ENCODE data around the gene GHRHR. TPM values are rescaled to one million over a fixed set of nuclear protein-coding genes. Genes with fewer than 3 reads are reported as not detected.

Gene GHRHR
- 1 to 10 TPM in 1 of 2 donors, not detected in 1; 4.4 TPM for total RNA-seq

DNA sequence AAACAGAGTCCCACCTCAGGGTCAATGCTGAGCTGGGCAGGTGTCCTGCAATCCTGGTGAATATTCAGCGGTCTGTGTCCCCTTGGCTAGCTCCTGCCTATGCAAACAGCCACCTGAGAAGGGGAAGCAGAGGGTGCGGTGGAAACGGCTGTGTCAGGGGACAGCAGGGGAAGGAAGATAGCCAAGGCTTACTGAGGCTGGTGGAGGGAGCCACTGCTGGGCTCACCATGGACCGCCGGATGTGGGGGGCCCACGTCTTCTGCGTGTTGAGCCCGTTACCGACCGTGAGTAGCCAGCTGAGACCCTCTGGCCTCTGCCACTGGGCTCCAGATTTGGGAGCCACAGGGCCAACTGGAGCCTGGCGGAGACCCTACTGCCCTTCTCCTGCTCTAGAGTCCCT, at the start of gene GHRHR:
Gene GHRHR, plus strand, starts transcription at position 112 of the 400 bp plus-strand sequence. Its CDS starts 116 bp downstream, at position 228.
- H3K9me3 ChIP-seq = no peaks in the 10 kb centered on the region
- H3K27ac ChIP-seq = no peak within 1 kb of the TSS
- no peaks in the 10 kb centered on the region for H3K4me1 ChIP-seq (replicated peaks)
- 84% methylated on average over 11 of the region's 11 CpGs for WGBS
- TF ChIP-seq, protein P1, sequence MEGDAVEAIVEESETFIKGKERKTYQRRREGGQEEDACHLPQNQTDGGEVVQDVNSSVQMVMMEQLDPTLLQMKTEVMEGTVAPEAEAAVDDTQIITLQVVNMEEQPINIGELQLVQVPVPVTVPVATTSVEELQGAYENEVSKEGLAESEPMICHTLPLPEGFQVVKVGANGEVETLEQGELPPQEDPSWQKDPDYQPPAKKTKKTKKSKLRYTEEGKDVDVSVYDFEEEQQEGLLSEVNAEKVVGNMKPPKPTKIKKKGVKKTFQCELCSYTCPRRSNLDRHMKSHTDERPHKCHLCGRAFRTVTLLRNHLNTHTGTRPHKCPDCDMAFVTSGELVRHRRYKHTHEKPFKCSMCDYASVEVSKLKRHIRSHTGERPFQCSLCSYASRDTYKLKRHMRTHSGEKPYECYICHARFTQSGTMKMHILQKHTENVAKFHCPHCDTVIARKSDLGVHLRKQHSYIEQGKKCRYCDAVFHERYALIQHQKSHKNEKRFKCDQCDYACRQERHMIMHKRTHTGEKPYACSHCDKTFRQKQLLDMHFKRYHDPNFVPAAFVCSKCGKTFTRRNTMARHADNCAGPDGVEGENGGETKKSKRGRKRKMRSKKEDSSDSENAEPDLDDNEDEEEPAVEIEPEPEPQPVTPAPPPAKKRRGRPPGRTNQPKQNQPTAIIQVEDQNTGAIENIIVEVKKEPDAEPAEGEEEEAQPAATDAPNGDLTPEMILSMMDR (IDR thresholded peaks at IDR 0.05) = no peak
- TF ChIP-seq POLR2AphosphoS5 (IDR thresholded peaks at IDR 0.05) = no peak
- TF ChIP-seq POLR2A (IDR thresholded peaks at IDR 0.05) = no peak
- no peaks in the 10 kb centered on the region for H3K36me3 ChIP-seq
- intact Hi-C loops (cut with DNase I) = no loop called here
- no peak within 1 kb of the TSS for H3K4me3 ChIP-seq
- DNase-seq (ENCODE audit: low spot score) = no peak
- H3K27me3 ChIP-seq (replicated peaks; ENCODE audit: insufficient read depth) = no peaks in the 10 kb centered on the region

DNA sequence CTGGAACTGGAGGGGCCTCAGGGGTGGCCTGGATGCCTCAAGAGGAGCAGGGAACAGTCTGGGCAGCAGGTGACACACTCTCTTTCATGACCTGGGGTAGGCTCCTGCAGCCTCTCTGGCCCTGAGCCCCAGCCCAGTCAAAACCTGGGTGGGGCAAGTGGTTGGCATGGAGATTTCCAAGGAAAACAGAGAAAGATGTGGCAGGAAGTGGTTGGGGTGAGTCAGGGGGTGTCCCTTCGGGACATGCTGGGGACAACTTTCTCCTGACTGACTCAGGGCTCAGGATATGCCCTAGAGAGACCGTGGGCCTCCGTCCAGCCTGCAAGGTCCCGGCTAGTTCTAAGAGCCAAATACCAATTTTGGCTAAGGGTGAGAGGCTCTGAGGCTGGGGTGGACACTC, 49.2 kb upstream of the GHRHR start:
- Histone ChIP-seq H3K27ac (no peak overlapping the region), H3K4me3 (no peak overlapping the region)

GRCh38 chr7:30915005-30915601, 48.6 kb upstream of the GHRHR start:
- H3K4me3 ChIP-seq = no peak overlapping the region
- no peak overlapping the region for H3K27ac ChIP-seq
- TF ChIP-seq, protein P1 (IDR thresholded peaks at IDR 0.05) = no peak
- TF ChIP-seq POLR2AphosphoS5 (IDR thresholded peaks at IDR 0.05) = no peak
- no peak for TF ChIP-seq POLR2A (IDR thresholded peaks at IDR 0.05)
- H3K27me3 ChIP-seq (replicated peaks; ENCODE audit: insufficient read depth) = no peaks in the 10 kb centered on the region
- H3K36me3 ChIP-seq = no peaks in the 10 kb centered on the region
- no peaks in the 10 kb centered on the region for H3K4me1 ChIP-seq (replicated peaks)
- intact Hi-C loops (cut with DNase I) = no loop called here
- H3K9me3 ChIP-seq = no peaks in the 10 kb centered on the region
- DNase-seq (ENCODE audit: low spot score) = no peak
- WGBS = 75% methylated on average over 11 of the region's 11 CpGs

More for the DNA sequence above, 49.2 kb upstream of the GHRHR start:
- Histone ChIP-seq H3K36me3 (no peaks in the 10 kb centered on the region), H3K4me1 (replicated peaks) (no peaks in the 10 kb centered on the region), H3K9me3 (no peaks in the 10 kb centered on the region), H3K27me3 (replicated peaks; ENCODE audit: insufficient read depth) (no peaks in the 10 kb centered on the region)
- intact Hi-C loops (cut with DNase I) = no loop called here
- TF ChIP-seq, protein P1 (IDR thresholded peaks at IDR 0.05) = no peak
- TF ChIP-seq POLR2A (IDR thresholded peaks at IDR 0.05) = no peak
- no peak for TF ChIP-seq POLR2AphosphoS5 (IDR thresholded peaks at IDR 0.05)
- WGBS = 68% methylated on average over 4 of the region's 4 CpGs
- no peak for DNase-seq (ENCODE audit: low spot score)

- Histone ChIP-seq H3K4me3 (no peak overlapping the region), H3K4me1 (replicated peaks) (no peaks in the 10 kb centered on the region), H3K27ac (no peak overlapping the region), H3K36me3 (no peaks in the 10 kb centered on the region), H3K27me3 (replicated peaks; ENCODE audit: insufficient read depth) (no peaks in the 10 kb centered on the region), H3K9me3 (no peaks in the 10 kb centered on the region)
- intact Hi-C loops (cut with DNase I) = no loop called here
- TF ChIP-seq POLR2A (IDR thresholded peaks at IDR 0.05) = no peak
- no peak for TF ChIP-seq POLR2AphosphoS5 (IDR thresholded peaks at IDR 0.05)
- TF ChIP-seq, protein P1 (IDR thresholded peaks at IDR 0.05) = no peak
- 77% methylated on average over 6 of the region's 6 CpGs for WGBS
- no peak for DNase-seq (ENCODE audit: low spot score)
These were observed 48.0 kb upstream of the GHRHR start for GRCh38 chr7:30915751-30916150.

- 91% methylated on average over 3 of the region's 3 CpGs for WGBS
- intact Hi-C loops (cut with DNase I) = no loop called here
- Histone ChIP-seq H3K4me3 (no peak overlapping the region), H3K9me3 (no peaks in the 10 kb centered on the region), H3K27me3 (replicated peaks; ENCODE audit: insufficient read depth) (no peaks in the 10 kb centered on the region), H3K27ac (no peak overlapping the region), H3K4me1 (replicated peaks) (no peaks in the 10 kb centered on the region), H3K36me3 (no peaks in the 10 kb centered on the region)
- no peak for DNase-seq (ENCODE audit: low spot score)
- TF ChIP-seq, protein P1 (IDR thresholded peaks at IDR 0.05) = no peak
These were observed 47.5 kb upstream of the GHRHR start for GRCh38 chr7:30916255-30916654.
